HepG2 (cell line): ENCODE data around the gene RMND5A. TPM values are rescaled to one million over a fixed set of nuclear protein-coding genes. Genes with fewer than 3 reads are reported as not detected.

Experiments used
- ATAC-seq: fragments of 200-7000 bp; cut with Tn5 transposase; 3 replicates; pipeline ENCODE4 v1.9.1; 2020; ENCODE audit warnings: mild to moderate bottlenecking, moderate library complexity
- BruUV-seq: library from RNA; stranded (reverse); fragments of 400-500 nt; replicated peaks from 2 replicates; lab custom pipeline; 2021; lab: Mats Ljungman, UMichigan
- CTCF ChIA-PET: fragments of 300-600 bp; formaldehyde crosslinking; extraction: SDS; loops from one replicate; lab custom pipeline; 2021; ENCODE audit warnings: low total read pairs, inconsistent platforms, low intra/inter-chr PET ratio; lab: Yijun Ruan, JAX
- POLR2A ChIA-PET: fragments of 350-600 bp; sonication (Branson Sonifier 250); formaldehyde crosslinking; loops from one replicate; lab custom pipeline; 2020; ENCODE audit warnings: antibody characterized with exemption, inconsistent platforms; lab: Yijun Ruan, JAX
- DNase-seq: peaks from one replicate; pipeline ENCODE4 v3.0.0-alpha.2; 2015; ENCODE audit warnings: low spot score
- FAIRE-seq: peaks from 3 replicates; lab custom pipeline; 2011; peaks lifted over from hg19 to GRCh38; lab: Jason Lieb, UNC
- H2AFZ ChIP-seq: one replicate; pipeline ENCODE4 v1.6.1; 2011; ENCODE audit warnings: low read length, inconsistent platforms
- H3K27ac ChIP-seq: fragments of 300-600 bp; 3 replicates; pipeline ENCODE4 v1.8.0; 2011; ENCODE audit warnings: mixed run types, mild to moderate bottlenecking, mixed read lengths, low read length, inconsistent platforms; ENCODE audit not compliant: insufficient read depth; ENCODE audit errors: extremely low read length
- H3K27me3 ChIP-seq, 2 experiments: fragments of 200-600 bp in 1 of 2; 2 replicates in 1 of 2; 3 replicates in 1 of 2; pipeline versions ENCODE4 v1.6.0 to v1.8.0; 2011; ENCODE audit warnings: low read length in 2 of 2, mild to moderate bottlenecking in 2 of 2, moderate library complexity in 2 of 2, inconsistent platforms in 1 of 2; ENCODE audit not compliant: insufficient read depth in 2 of 2, control insufficient read depth in 1 of 2
- H3K36me3 ChIP-seq, 2 experiments: fragments of 200-600 bp in 1 of 2; replicated peaks in 1 of 2; 2 replicates in 1 of 2; 3 replicates in 1 of 2; pipeline versions ENCODE4 v1.5.1 to v1.8.0; 2011; ENCODE audit warnings: low read length in 2 of 2, inconsistent platforms in 1 of 2; ENCODE audit not compliant: insufficient read depth in 2 of 2, control insufficient read depth in 1 of 2
- H3K4me1 ChIP-seq: 2 replicates; pipeline ENCODE4 v1.5.1; 2012; ENCODE audit warnings: low read length, inconsistent platforms; ENCODE audit not compliant: insufficient read depth
- H3K4me2 ChIP-seq: 2 replicates; pipeline ENCODE4 v1.6.0; 2011; ENCODE audit warnings: low read depth, low read length, inconsistent platforms
- H3K4me3 ChIP-seq, 3 experiments: fragments of 200-600 bp in 1 of 3; sonication (generic), shearing (Covaris generic) in 1 of 3; replicated peaks in 1 of 3; 2 replicates each; pipeline ENCODE4 v1.5.1; 2011 to 2016; ENCODE audit warnings: low read length in 3 of 3, inconsistent platforms in 2 of 3, low read depth in 2 of 3, mild to moderate bottlenecking in 2 of 3, control low read depth in 1 of 3, mixed read lengths in 1 of 3; ENCODE audit not compliant: insufficient read depth in 1 of 3
- H3K79me2 ChIP-seq: one replicate; pipeline ENCODE4 v1.6.1; 2011; ENCODE audit warnings: low read length, inconsistent platforms; ENCODE audit not compliant: insufficient read depth
- H3K9ac ChIP-seq: 2 replicates; pipeline ENCODE4 v1.6.0; 2011; ENCODE audit warnings: mild to moderate bottlenecking, low read depth, low read length, inconsistent platforms; ENCODE audit not compliant: insufficient read depth
- H3K9me3 ChIP-seq: 2 replicates; pipeline ENCODE4 v1.5.1; 2012; ENCODE audit warnings: mild to moderate bottlenecking, low read length
- H4K20me1 ChIP-seq: 2 replicates; pipeline ENCODE4 v1.6.0; 2011; ENCODE audit warnings: inconsistent platforms, mild to moderate bottlenecking, low read length, moderate library complexity; ENCODE audit not compliant: insufficient read depth
- AGO1 ChIP-seq: fragments of 200-400 bp; formaldehyde crosslinking; IDR thresholded peaks from 2 replicates; pipeline ENCODE4 v1.6.1; 2017; ENCODE audit warnings: mild to moderate bottlenecking, low read depth, low read length, moderate library complexity; ENCODE audit not compliant: poor library complexity, severe bottlenecking
- RAD21 ChIP-seq: fragments of 450-650 bp; formaldehyde crosslinking; IDR thresholded peaks from 2 replicates; pipeline ENCODE4 v1.5.0; 2020; ENCODE audit warnings: mild to moderate bottlenecking
- ZIK1 ChIP-seq: sonication (generic); formaldehyde crosslinking; IDR thresholded peaks from 2 replicates; pipeline ENCODE4 v1.5.0; 2020; ENCODE audit warnings: mild to moderate bottlenecking, low read depth, missing genetic modification reagents, borderline replicate concordance
- ZNF253 ChIP-seq: sonication (generic); formaldehyde crosslinking; IDR thresholded peaks from 2 replicates; pipeline ENCODE4 v1.8.0; 2022; ENCODE audit warnings: mild to moderate bottlenecking, missing genetic modification reagents, borderline replicate concordance
- ZNF616 ChIP-seq: sonication (generic); formaldehyde crosslinking; IDR thresholded peaks from 2 replicates; pipeline ENCODE4 v1.5.0; 2020; ENCODE audit warnings: low read depth, mild to moderate bottlenecking, missing genetic modification reagents
- ZNF878 ChIP-seq: sonication (generic); formaldehyde crosslinking; IDR thresholded peaks from 2 replicates; pipeline ENCODE4 v1.8.1; 2023; ENCODE audit warnings: mild to moderate bottlenecking, missing genetic modification reagents, moderate library complexity
- WGBS: methylation state at CpG from one replicate; pipeline ENCODE4 v1.1.6; 2017; ENCODE audit warnings: low lambda C conversion rate; 5-methylcytosine and 5-hydroxymethylcytosine counted together
- in situ Hi-C: cut with HindIII; loops from 2 replicates; pipeline ENCODE4 v1.10.0; 2017; ENCODE audit warnings: low pct_unique_long_range_greater_than_20kb; ENCODE audit not compliant: extremely low pct_ligation_motif_present
- intact Hi-C: fragments of 100-400 bp; cut with micrococcal nuclease; formaldehyde crosslinking; loops from one replicate; pipeline ENCODE4 v1.10.0; 2022; ENCODE audit not compliant: unreplicated experiment
- polyA plus RNA-seq, 8 experiments: library from polyadenylated mRNA; depleted of rRNA in 3 of 8; stranded (reverse) in 7 of 8; unstranded in 1 of 8; fragments of >200 nt; fragmentation: Illumina TruSeq in 4 of 8; extraction: Trizol in 4 of 8; gene quantifications; 2 replicates each; pipeline versions ENCODE4 v1.2.1 to v1.2.3, GENCODE V29; 2011 to 2016; ENCODE audit warnings: low read depth in 4 of 8, missing spikeins in 1 of 8, mixed read lengths in 1 of 8; ENCODE audit not compliant: insufficient read depth in 1 of 8
- total RNA-seq, 5 experiments: library from RNA; depleted of rRNA; stranded (reverse); fragments of >200 nt; fragmentation: Illumina TruSeq; extraction: Trizol; gene quantifications; 2 replicates each; pipeline ENCODE4 v1.2.3, GENCODE V29; 2016; ENCODE audit warnings: low read depth in 1 of 5
- TF ChIP-seq, protein P1 (sequence below): sonication (generic); formaldehyde crosslinking; IDR thresholded peaks from 2 replicates; pipeline ENCODE4 v1.5.0; 2020; ENCODE audit warnings: mild to moderate bottlenecking, missing genetic modification reagents, borderline replicate concordance
- TF ChIP-seq, protein P2 (sequence below): sonication (generic); formaldehyde crosslinking; IDR thresholded peaks from 2 replicates; pipeline ENCODE4 v1.5.0; 2020; ENCODE audit warnings: mild to moderate bottlenecking, missing genetic modification reagents
- TF ChIP-seq, protein P3 (sequence below): sonication (generic); formaldehyde crosslinking; IDR thresholded peaks from 2 replicates; pipeline ENCODE4 v1.8.1; 2022; ENCODE audit warnings: mild to moderate bottlenecking, missing genetic modification reagents
- TF ChIP-seq, protein P4 (sequence below): sonication (generic); formaldehyde crosslinking; IDR thresholded peaks from 2 replicates; pipeline ENCODE4 v1.4.0; 2020; ENCODE audit warnings: mild to moderate bottlenecking, missing genetic modification reagents
- TF ChIP-seq, protein P5 (sequence below): sonication (generic); formaldehyde crosslinking; IDR thresholded peaks from 2 replicates; pipeline ENCODE4 v1.4.0; 2020; ENCODE audit warnings: missing genetic modification reagents, borderline replicate concordance

Gene RMND5A
- total and polyA plus RNA-seq, 2 of the 13 experiments (the other 11 are each of a cell fraction or from before 2014, with no cell fraction given) = 31.0 to 66.4 TPM

DNA sequence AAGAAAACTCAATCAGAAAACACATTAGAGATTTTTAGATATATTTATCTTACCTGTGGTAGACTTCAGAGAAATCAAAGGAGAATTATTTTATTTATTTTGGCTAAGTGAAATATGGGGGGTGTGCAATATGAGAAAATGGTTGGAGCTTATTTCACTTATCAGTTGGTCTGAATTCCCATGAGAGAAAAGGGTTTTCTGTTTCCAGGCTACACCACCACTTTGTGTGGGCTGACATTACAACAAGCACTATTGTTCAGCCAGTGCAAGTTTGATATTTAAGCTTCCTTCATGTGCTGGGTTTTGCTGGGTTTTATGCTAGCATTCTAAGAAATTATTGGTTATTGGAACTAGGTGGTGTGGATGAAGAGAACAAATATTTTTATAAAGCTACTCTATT, 33.5 kb downstream of the RMND5A start (continued):
- TF ChIP-seq, protein P1, sequence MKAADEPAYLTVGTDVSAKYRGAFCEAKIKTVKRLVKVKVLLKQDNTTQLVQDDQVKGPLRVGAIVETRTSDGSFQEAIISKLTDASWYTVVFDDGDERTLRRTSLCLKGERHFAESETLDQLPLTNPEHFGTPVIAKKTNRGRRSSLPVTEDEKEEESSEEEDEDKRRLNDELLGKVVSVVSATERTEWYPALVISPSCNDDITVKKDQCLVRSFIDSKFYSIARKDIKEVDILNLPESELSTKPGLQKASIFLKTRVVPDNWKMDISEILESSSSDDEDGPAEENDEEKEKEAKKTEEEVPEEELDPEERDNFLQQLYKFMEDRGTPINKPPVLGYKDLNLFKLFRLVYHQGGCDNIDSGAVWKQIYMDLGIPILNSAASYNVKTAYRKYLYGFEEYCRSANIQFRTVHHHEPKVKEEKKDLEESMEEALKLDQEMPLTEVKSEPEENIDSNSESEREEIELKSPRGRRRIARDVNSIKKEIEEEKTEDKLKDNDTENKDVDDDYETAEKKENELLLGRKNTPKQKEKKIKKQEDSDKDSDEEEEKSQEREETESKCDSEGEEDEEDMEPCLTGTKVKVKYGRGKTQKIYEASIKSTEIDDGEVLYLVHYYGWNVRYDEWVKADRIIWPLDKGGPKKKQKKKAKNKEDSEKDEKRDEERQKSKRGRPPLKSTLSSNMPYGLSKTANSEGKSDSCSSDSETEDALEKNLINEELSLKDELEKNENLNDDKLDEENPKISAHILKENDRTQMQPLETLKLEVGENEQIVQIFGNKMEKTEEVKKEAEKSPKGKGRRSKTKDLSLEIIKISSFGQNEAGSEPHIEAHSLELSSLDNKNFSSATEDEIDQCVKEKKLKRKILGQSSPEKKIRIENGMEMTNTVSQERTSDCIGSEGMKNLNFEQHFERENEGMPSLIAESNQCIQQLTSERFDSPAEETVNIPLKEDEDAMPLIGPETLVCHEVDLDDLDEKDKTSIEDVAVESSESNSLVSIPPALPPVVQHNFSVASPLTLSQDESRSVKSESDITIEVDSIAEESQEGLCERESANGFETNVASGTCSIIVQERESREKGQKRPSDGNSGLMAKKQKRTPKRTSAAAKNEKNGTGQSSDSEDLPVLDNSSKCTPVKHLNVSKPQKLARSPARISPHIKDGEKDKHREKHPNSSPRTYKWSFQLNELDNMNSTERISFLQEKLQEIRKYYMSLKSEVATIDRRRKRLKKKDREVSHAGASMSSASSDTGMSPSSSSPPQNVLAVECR (CRISPR knock-in tag) = no peak
- TF ChIP-seq, protein P2, sequence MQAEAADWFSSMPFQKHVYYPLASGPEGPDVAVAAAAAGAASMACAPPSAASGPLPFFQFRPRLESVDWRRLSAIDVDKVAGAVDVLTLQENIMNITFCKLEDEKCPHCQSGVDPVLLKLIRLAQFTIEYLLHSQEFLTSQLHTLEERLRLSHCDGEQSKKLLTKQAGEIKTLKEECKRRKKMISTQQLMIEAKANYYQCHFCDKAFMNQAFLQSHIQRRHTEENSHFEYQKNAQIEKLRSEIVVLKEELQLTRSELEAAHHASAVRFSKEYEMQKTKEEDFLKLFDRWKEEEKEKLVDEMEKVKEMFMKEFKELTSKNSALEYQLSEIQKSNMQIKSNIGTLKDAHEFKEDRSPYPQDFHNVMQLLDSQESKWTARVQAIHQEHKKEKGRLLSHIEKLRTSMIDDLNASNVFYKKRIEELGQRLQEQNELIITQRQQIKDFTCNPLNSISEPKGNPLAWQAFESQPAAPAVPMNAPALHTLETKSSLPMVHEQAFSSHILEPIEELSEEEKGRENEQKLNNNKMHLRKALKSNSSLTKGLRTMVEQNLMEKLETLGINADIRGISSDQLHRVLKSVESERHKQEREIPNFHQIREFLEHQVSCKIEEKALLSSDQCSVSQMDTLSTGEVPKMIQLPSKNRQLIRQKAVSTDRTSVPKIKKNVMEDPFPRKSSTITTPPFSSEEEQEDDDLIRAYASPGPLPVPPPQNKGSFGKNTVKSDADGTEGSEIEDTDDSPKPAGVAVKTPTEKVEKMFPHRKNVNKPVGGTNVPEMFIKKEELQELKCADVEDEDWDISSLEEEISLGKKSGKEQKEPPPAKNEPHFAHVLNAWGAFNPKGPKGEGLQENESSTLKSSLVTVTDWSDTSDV (CRISPR knock-in tag) = no peak
- no peak for TF ChIP-seq ZNF253 (CRISPR knock-in tag)
- TF ChIP-seq ZNF616 (CRISPR knock-in tag) = no peak
- TF ChIP-seq ZIK1 (CRISPR knock-in tag) = no peak

DNA sequence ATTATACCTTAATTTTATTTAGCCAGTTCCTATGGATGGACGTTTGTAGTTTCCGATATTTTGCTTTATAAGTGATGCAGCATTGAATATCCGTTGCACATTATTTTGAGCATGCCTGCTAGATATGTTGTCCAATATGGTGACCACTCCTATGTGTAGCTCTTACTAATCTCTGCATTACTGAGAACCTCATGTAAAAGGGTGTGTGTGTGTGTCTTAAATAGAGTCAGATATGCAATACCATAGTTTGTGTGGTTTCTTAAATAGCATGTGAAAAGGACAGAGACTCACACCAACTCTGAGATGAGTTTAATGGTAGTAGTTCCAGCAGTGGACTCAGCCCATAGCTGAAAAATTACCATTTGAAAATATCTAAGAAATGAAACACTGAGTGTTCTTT, 38.3 kb downstream of the RMND5A start:
- no peak overlapping the region for H2AFZ ChIP-seq
- no peaks in the 10 kb centered on the region for H3K27me3 ChIP-seq
- ATAC-seq (no peak), FAIRE-seq (no peak), DNase-seq (no peak)
- no peak overlapping the region for H3K4me2 ChIP-seq
- over 99% methylated on average over 3 of the region's 3 CpGs for WGBS
- H3K9me3 ChIP-seq = no peaks in the 10 kb centered on the region
- H3K4me3 ChIP-seq = no peak overlapping the region
- no peaks in the 10 kb centered on the region for H3K4me1 ChIP-seq
- BruUV-seq = no TSS peak
- no peak overlapping the region for H3K27ac ChIP-seq
- in situ Hi-C loops (no loop called here), intact Hi-C loops (no loop called here)
- H3K36me3 ChIP-seq = peaks cover 9 to 51% of the 10 kb centered on the region in 2 experiments
- ChIA-PET POLR2A (no interaction called here), CTCF (no interaction called here)
- H4K20me1 ChIP-seq = 0 out of 2 replicates have a peak, but pooled peaks cover 3% of the 10 kb centered on the region
- H3K9ac ChIP-seq = no peak overlapping the region
- H3K79me2 ChIP-seq = peaks cover 5% of the 10 kb centered on the region
- TF ChIP-seq, protein P3, sequence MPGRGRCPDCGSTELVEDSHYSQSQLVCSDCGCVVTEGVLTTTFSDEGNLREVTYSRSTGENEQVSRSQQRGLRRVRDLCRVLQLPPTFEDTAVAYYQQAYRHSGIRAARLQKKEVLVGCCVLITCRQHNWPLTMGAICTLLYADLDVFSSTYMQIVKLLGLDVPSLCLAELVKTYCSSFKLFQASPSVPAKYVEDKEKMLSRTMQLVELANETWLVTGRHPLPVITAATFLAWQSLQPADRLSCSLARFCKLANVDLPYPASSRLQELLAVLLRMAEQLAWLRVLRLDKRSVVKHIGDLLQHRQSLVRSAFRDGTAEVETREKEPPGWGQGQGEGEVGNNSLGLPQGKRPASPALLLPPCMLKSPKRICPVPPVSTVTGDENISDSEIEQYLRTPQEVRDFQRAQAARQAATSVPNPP = no peak
- TF ChIP-seq, protein P4, sequence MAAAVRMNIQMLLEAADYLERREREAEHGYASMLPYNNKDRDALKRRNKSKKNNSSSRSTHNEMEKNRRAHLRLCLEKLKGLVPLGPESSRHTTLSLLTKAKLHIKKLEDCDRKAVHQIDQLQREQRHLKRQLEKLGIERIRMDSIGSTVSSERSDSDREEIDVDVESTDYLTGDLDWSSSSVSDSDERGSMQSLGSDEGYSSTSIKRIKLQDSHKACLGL (CRISPR knock-in tag) = no peak
- TF ChIP-seq RAD21 (CRISPR knock-in tag) (no peak), ZNF878 (CRISPR knock-in tag) (no peak), AGO1 (no peak)
- TF ChIP-seq, protein P5, sequence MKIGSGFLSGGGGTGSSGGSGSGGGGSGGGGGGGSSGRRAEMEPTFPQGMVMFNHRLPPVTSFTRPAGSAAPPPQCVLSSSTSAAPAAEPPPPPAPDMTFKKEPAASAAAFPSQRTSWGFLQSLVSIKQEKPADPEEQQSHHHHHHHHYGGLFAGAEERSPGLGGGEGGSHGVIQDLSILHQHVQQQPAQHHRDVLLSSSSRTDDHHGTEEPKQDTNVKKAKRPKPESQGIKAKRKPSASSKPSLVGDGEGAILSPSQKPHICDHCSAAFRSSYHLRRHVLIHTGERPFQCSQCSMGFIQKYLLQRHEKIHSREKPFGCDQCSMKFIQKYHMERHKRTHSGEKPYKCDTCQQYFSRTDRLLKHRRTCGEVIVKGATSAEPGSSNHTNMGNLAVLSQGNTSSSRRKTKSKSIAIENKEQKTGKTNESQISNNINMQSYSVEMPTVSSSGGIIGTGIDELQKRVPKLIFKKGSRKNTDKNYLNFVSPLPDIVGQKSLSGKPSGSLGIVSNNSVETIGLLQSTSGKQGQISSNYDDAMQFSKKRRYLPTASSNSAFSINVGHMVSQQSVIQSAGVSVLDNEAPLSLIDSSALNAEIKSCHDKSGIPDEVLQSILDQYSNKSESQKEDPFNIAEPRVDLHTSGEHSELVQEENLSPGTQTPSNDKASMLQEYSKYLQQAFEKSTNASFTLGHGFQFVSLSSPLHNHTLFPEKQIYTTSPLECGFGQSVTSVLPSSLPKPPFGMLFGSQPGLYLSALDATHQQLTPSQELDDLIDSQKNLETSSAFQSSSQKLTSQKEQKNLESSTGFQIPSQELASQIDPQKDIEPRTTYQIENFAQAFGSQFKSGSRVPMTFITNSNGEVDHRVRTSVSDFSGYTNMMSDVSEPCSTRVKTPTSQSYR (CRISPR knock-in tag) = no peak
